Astrocyte (in vitro differentiated cells and primary cell): ENCODE measurements around the gene ATP1A2. TPM values are rescaled to one million over a fixed set of nuclear protein-coding genes. Genes with fewer than 3 reads are reported as not detected.

Experiments used
- DNase-seq: peaks from one replicate; pipeline ENCODE4 v3.0.0-alpha.2; 2010; ENCODE audit warnings: low read depth
- FAIRE-seq: peaks from 2 replicates; lab custom pipeline; 2011; peaks lifted over from hg19 to GRCh38; lab: Jason Lieb, UNC
- H2AFZ ChIP-seq: 2 replicates; pipeline ENCODE4 v1.6.0; 2012; ENCODE audit warnings: low read depth, low read length, inconsistent platforms
- H3K27ac ChIP-seq: 2 replicates; pipeline ENCODE4 v1.5.1; 2011; ENCODE audit warnings: low read depth, low read length, inconsistent platforms
- H3K27me3 ChIP-seq: 2 replicates; pipeline ENCODE4 v1.6.0; 2011; ENCODE audit warnings: low read length, inconsistent platforms; ENCODE audit not compliant: insufficient read depth
- H3K36me3 ChIP-seq: 2 replicates; pipeline ENCODE4 v1.5.1; 2011; ENCODE audit warnings: low read length, inconsistent platforms; ENCODE audit not compliant: insufficient read depth
- H3K4me1 ChIP-seq: 2 replicates; pipeline ENCODE4 v1.5.1; 2011; ENCODE audit warnings: low read length, inconsistent platforms; ENCODE audit not compliant: insufficient read depth
- H3K4me2 ChIP-seq: 2 replicates; pipeline ENCODE4 v1.6.0; 2012; ENCODE audit warnings: low read length, inconsistent platforms
- H3K4me3 ChIP-seq: 2 replicates; pipeline ENCODE4 v1.5.1; 2011; ENCODE audit warnings: low read depth, mild to moderate bottlenecking, low read length, inconsistent platforms; ENCODE audit not compliant: insufficient read depth
- H3K79me2 ChIP-seq: 2 replicates; pipeline ENCODE4 v1.6.0; 2012; ENCODE audit warnings: mild to moderate bottlenecking, low read length, inconsistent platforms; ENCODE audit not compliant: insufficient read depth
- H3K9ac ChIP-seq: 2 replicates; pipeline ENCODE4 v1.6.0; 2012; ENCODE audit warnings: mild to moderate bottlenecking, low read length, inconsistent platforms
- H3K9me3 ChIP-seq: 2 replicates; pipeline ENCODE4 v1.5.1; 2012; ENCODE audit warnings: low read depth, mild to moderate bottlenecking, low read length, inconsistent platforms; ENCODE audit not compliant: insufficient read depth
- H4K20me1 ChIP-seq: 2 replicates; pipeline ENCODE4 v1.6.0; 2012; ENCODE audit warnings: low read length, inconsistent platforms; ENCODE audit not compliant: insufficient read depth
- H3K27ac Mint-ChIP-seq: one replicate; pipeline ENCODE4 v1.8.0; 2021; ENCODE audit warnings: mild to moderate bottlenecking, mixed read lengths; ENCODE audit not compliant: unreplicated experiment
- H3K27me3 Mint-ChIP-seq: one replicate; pipeline ENCODE4 v1.8.0; 2021; ENCODE audit warnings: low read depth, mixed read lengths; ENCODE audit not compliant: unreplicated experiment
- H3K36me3 Mint-ChIP-seq: one replicate; pipeline ENCODE4 v1.8.0; 2021; ENCODE audit warnings: low read depth, mixed read lengths; ENCODE audit not compliant: unreplicated experiment
- H3K4me1 Mint-ChIP-seq: one replicate; pipeline ENCODE4 v1.8.0; 2021; ENCODE audit warnings: low read depth, mixed read lengths; ENCODE audit not compliant: unreplicated experiment
- H3K4me3 Mint-ChIP-seq: one replicate; pipeline ENCODE4 v1.8.0; 2021; ENCODE audit warnings: mild to moderate bottlenecking, moderate library complexity, mixed read lengths; ENCODE audit not compliant: unreplicated experiment
- H3K9me3 Mint-ChIP-seq: one replicate; pipeline ENCODE4 v1.8.0; 2021; ENCODE audit warnings: mild to moderate bottlenecking, mixed read lengths; ENCODE audit not compliant: unreplicated experiment
- CTCF ChIP-seq: IDR thresholded peaks from 2 replicates; pipeline ENCODE4 v1.5.1; 2011; ENCODE audit warnings: low read depth, mild to moderate bottlenecking, inconsistent platforms, low read length, moderate library complexity; ENCODE audit not compliant: insufficient read depth
- EZH2 ChIP-seq: IDR thresholded peaks from 2 replicates; pipeline ENCODE4 v1.6.1; 2012; ENCODE audit warnings: mild to moderate bottlenecking, low read length, inconsistent platforms; ENCODE audit not compliant: insufficient read depth
- total RNA-seq: library from RNA; stranded (reverse); gene quantifications from 2 replicates; pipeline ENCODE4 v1.2.1, GENCODE V29; 2021

The ATP1A2 gene
- total RNA-seq, 1 donor from 2014 or later = 2.5 TPM

GRCh38 chr1:160122978-160123495 lies 7.5 kb downstream of the ATP1A2 start:
- Histone ChIP-seq H3K27ac (no peak overlapping the region), H3K79me2 (no peaks in the 10 kb centered on the region), H3K4me2 (no peak overlapping the region), H3K27me3 (no peaks in the 10 kb centered on the region), H4K20me1 (no peaks in the 10 kb centered on the region), H3K4me1 (peaks cover 22% of the 10 kb centered on the region), H3K9ac (no peak overlapping the region), H3K36me3 (no peaks in the 10 kb centered on the region), H3K4me3 (no peak overlapping the region), H2AFZ (no peak overlapping the region), H3K9me3 (no peaks in the 10 kb centered on the region)
- DNase-seq (no peak), FAIRE-seq (no peak)
- TF ChIP-seq CTCF (no peak), EZH2 (no peak)
- H3K36me3 Mint-ChIP-seq = no peaks in the 10 kb centered on the region
- no peak overlapping the region for H3K4me3 Mint-ChIP-seq
- no peaks in the 10 kb centered on the region for H3K27me3 Mint-ChIP-seq
- H3K27ac Mint-ChIP-seq = no peak overlapping the region
- H3K4me1 Mint-ChIP-seq = peaks cover 49% of the 10 kb centered on the region
- H3K9me3 Mint-ChIP-seq = no peaks in the 10 kb centered on the region

GRCh38 chr1:160123726-160124125 lies 8.2 kb downstream of the ATP1A2 start:
- Histone ChIP-seq H3K36me3 (no peaks in the 10 kb centered on the region), H3K4me2 (no peak overlapping the region), H3K79me2 (no peaks in the 10 kb centered on the region), H3K27me3 (no peaks in the 10 kb centered on the region), H3K27ac (no peak overlapping the region), H2AFZ (no peak overlapping the region), H4K20me1 (no peaks in the 10 kb centered on the region), H3K9me3 (no peaks in the 10 kb centered on the region), H3K9ac (no peak overlapping the region), H3K4me1 (peaks cover 25% of the 10 kb centered on the region), H3K4me3 (no peak overlapping the region)
- DNase-seq = no peak
- Mint-ChIP-seq H3K27ac (peak overlapping the region; percentile 59), H3K4me1 (peaks cover 47% of the 10 kb centered on the region), H3K36me3 (no peaks in the 10 kb centered on the region), H3K27me3 (no peaks in the 10 kb centered on the region), H3K4me3 (no peak overlapping the region), H3K9me3 (no peaks in the 10 kb centered on the region)
- no peak for FAIRE-seq
- no peak for TF ChIP-seq EZH2
- no peak for TF ChIP-seq CTCF

- no peak overlapping the region for H3K27ac ChIP-seq
- Mint-ChIP-seq H3K27ac (peak overlapping the region; percentile 95), H3K27me3 (no peaks in the 10 kb centered on the region), H3K4me3 (no peak overlapping the region), H3K9me3 (no peaks in the 10 kb centered on the region), H3K36me3 (no peaks in the 10 kb centered on the region), H3K4me1 (peaks cover 56% of the 10 kb centered on the region)
- no peak for FAIRE-seq
- no peaks in the 10 kb centered on the region for H3K27me3 ChIP-seq
- no peaks in the 10 kb centered on the region for H3K79me2 ChIP-seq
- H4K20me1 ChIP-seq = no peaks in the 10 kb centered on the region
- H2AFZ ChIP-seq = no peak overlapping the region
- TF ChIP-seq CTCF (peak; percentile 7), EZH2 (no peak)
- H3K9ac ChIP-seq = no peak overlapping the region
- peaks cover 25% of the 10 kb centered on the region for H3K4me1 ChIP-seq
- H3K9me3 ChIP-seq = no peaks in the 10 kb centered on the region
- H3K4me3 ChIP-seq = no peak overlapping the region
- H3K4me2 ChIP-seq = peak overlapping the region; percentile 31
- no peaks in the 10 kb centered on the region for H3K36me3 ChIP-seq
- peak; percentile 81 for DNase-seq
Measured at GRCh38 chr1:160124705-160125478, 9.3 kb downstream of the ATP1A2 start.
